Pulmonary artery endothelial cell (primary cell): ENCODE data around the gene LARP7. TPM values are rescaled to one million over a fixed set of nuclear protein-coding genes. Genes with fewer than 3 reads are reported as not detected.
"Not testable (repeated sequence)": the region's sequence is repeated elsewhere in the genome, so short reads cannot be mapped to it uniquely, and the experiment has no call there.

Source experiments
- DNase-seq: peaks from one replicate; pipeline ENCODE4 v3.0.0-alpha.2; 2011; ENCODE audit warnings: low read depth, low spot score
- total RNA-seq: library from RNA; depleted of rRNA; stranded (reverse); fragments of >200 nt; gene quantifications from 2 replicates; pipeline ENCODE4 v1.2.3, GENCODE V29; 2014

The LARP7 gene
- total RNA-seq, 1 donor from 2014 or later: 19.1 TPM

GRCh38 chr4:112649055-112649408 is 12.1 kb downstream of the LARP7 start:
- no peak for DNase-seq

- no peak for DNase-seq
Observed at GRCh38 chr4:112650332-112650731, 13.4 kb downstream of the LARP7 start.

- DNase-seq: no peak
Observed at GRCh38 chr4:112651641-112652040, 14.7 kb downstream of the LARP7 start.

- DNase-seq: no peak
Observed at GRCh38 chr4:112652216-112652615, 15.3 kb downstream of the LARP7 start.

- no peak for DNase-seq
Observed at GRCh38 chr4:112655270-112655669, 18.3 kb downstream of the LARP7 start.

- DNase-seq: not testable (repeated sequence)
Observed at GRCh38 chr4:112656115-112656514, 19.2 kb downstream of the LARP7 start.

GRCh38 chr4:112664611-112665010 is 27.7 kb downstream of the LARP7 start:
- no peak for DNase-seq

- DNase-seq: no peak
Observed at GRCh38 chr4:112668131-112668530, 31.2 kb downstream of the LARP7 start.

- no peak for DNase-seq
Observed at GRCh38 chr4:112673076-112673475, 36.1 kb downstream of the LARP7 start.

GRCh38 chr4:112673686-112674085 is 36.7 kb downstream of the LARP7 start:
- no peak for DNase-seq

- no peak for DNase-seq
Observed at GRCh38 chr4:112674376-112674775, 37.4 kb downstream of the LARP7 start.

GRCh38 chr4:112677519-112678091 is 40.7 kb downstream of the LARP7 start:
- no peak for DNase-seq

- DNase-seq: no peak
Observed at GRCh38 chr4:112680996-112681395, 44.1 kb downstream of the LARP7 start.

GRCh38 chr4:112693507-112693906 is 56.6 kb downstream of the LARP7 start:
- no peak for DNase-seq

GRCh38 chr4:112700679-112701078 is 63.7 kb downstream of the LARP7 start:
- DNase-seq: no peak

GRCh38 chr4:112702892-112703291 is 65.9 kb downstream of the LARP7 start:
- DNase-seq: no peak

- DNase-seq: no peak
Observed at GRCh38 chr4:112704322-112704721, 67.4 kb downstream of the LARP7 start.

GRCh38 chr4:112704991-112705845 is 68.3 kb downstream of the LARP7 start:
- DNase-seq: peak; percentile 8

- not testable (repeated sequence) for DNase-seq
Observed at GRCh38 chr4:112705891-112706839, 69.2 kb downstream of the LARP7 start.

GRCh38 chr4:112706840-112707207 is 69.9 kb downstream of the LARP7 start:
- DNase-seq: no peak
